ENCODE results near the gene TMEM229B.
"Not testable (repeated sequence)": the region's sequence is repeated elsewhere in the genome, so short reads cannot be mapped to it uniquely, and the experiment has no call there.

Gene TMEM229B

GRCh38 chr14:67456732-67457131 lies 31.8 kb downstream of the TMEM229B start:
- no peak for DNase-seq (ENCODE audit: low read depth in 2 of 2)

- no peak for DNase-seq (ENCODE audit: low read depth in 2 of 2)
These were observed 34.8 kb downstream of the TMEM229B start for GRCh38 chr14:67453575-67454300.

GRCh38 chr14:67451667-67452066 lies 36.9 kb downstream of the TMEM229B start:
- DNase-seq (ENCODE audit: low read depth in 2 of 2) = not testable (repeated sequence)

- DNase-seq (ENCODE audit: low read depth in 2 of 2) = no peak
These were observed 39.4 kb downstream of the TMEM229B start for GRCh38 chr14:67449096-67449495.

- no peak for DNase-seq (ENCODE audit: low read depth in 2 of 2)
These were observed 41.5 kb downstream of the TMEM229B start for GRCh38 chr14:67447033-67447381.

- DNase-seq (ENCODE audit: low read depth in 2 of 2) = no peak
These were observed 42.0 kb downstream of the TMEM229B start for GRCh38 chr14:67446371-67447032.

GRCh38 chr14:67444395-67444794 lies 44.1 kb downstream of the TMEM229B start:
- no peak for DNase-seq (ENCODE audit: low read depth in 2 of 2)

- no peak for DNase-seq (ENCODE audit: low read depth in 2 of 2)
These were observed 46.2 kb downstream of the TMEM229B start for GRCh38 chr14:67442139-67442906.

- no peak for DNase-seq (ENCODE audit: low read depth in 2 of 2)
These were observed 46.8 kb downstream of the TMEM229B start for GRCh38 chr14:67441672-67442071.

GRCh38 chr14:67441256-67441655 lies 47.3 kb downstream of the TMEM229B start:
- no peak for DNase-seq (ENCODE audit: low read depth in 2 of 2)

- no peak for DNase-seq (ENCODE audit: low read depth in 2 of 2)
These were observed 48.0 kb downstream of the TMEM229B start for GRCh38 chr14:67440513-67440912.

- DNase-seq (ENCODE audit: low read depth in 2 of 2) = no peak
These were observed 49.6 kb downstream of the TMEM229B start for GRCh38 chr14:67438969-67439368.

- no peak for DNase-seq (ENCODE audit: low read depth in 2 of 2)
These were observed 52.3 kb downstream of the TMEM229B start for GRCh38 chr14:67436006-67436866.

GRCh38 chr14:67435603-67436002 lies 52.9 kb downstream of the TMEM229B start:
- no peak for DNase-seq (ENCODE audit: low read depth in 2 of 2)

- no peak for DNase-seq (ENCODE audit: low read depth in 2 of 2)
These were observed 56.4 kb downstream of the TMEM229B start for GRCh38 chr14:67432050-67432564.

GRCh38 chr14:67429510-67430205 lies 58.9 kb downstream of the TMEM229B start:
- DNase-seq (ENCODE audit: low read depth in 2 of 2) = no peak

- DNase-seq (ENCODE audit: low read depth in 2 of 2) = no peak
These were observed 60.0 kb downstream of the TMEM229B start for GRCh38 chr14:67428501-67429031.

- peak; percentile 50 to 55 for DNase-seq (ENCODE audit: low read depth in 2 of 2)
These were observed 61.4 kb downstream of the TMEM229B start for GRCh38 chr14:67426983-67427606.

- no peak for DNase-seq (ENCODE audit: low read depth in 2 of 2)
These were observed 62.4 kb downstream of the TMEM229B start for GRCh38 chr14:67426161-67426560.

GRCh38 chr14:67425608-67426007 lies 62.9 kb downstream of the TMEM229B start:
- DNase-seq (ENCODE audit: low read depth in 2 of 2) = no peak

Data from stimulated activated CD4-positive, alpha-beta T cell treated with anti-CD3 and anti-CD28 coated beads, Interleukin-4, amount 100 ng/mL, for 48 hours (primary cell).